GM21786 (cell line): ENCODE data around the gene ATG2B.

ENCODE experiments used
- ATAC-seq: cut with Tn5 transposase; IDR thresholded peaks from one replicate; pipeline ENCODE4 v1.9.1; 2021; ENCODE audit not compliant: unreplicated experiment

ATG2B gene

DNA sequence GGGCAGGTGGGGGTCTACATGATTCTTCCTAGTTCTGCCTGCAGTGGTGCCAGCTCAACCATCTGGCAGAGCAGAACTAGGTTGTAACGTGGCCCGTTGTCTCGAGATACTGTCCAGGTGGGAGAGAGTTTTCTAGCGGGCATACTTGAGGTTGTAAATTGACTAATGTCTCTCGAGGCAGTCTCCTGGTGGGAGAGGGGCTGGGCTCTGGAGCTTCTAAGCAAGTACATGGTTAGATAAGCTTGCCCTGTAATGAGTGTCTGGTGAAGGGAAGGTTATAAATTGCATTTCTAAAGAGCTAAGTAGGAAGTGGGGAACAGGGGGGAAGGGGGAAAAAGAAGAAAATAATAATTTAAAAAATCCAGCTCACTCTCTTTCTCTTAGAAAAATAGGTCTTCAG lies 89.0 kb downstream of the ATG2B start:
- ATAC-seq = no peak

DNA sequence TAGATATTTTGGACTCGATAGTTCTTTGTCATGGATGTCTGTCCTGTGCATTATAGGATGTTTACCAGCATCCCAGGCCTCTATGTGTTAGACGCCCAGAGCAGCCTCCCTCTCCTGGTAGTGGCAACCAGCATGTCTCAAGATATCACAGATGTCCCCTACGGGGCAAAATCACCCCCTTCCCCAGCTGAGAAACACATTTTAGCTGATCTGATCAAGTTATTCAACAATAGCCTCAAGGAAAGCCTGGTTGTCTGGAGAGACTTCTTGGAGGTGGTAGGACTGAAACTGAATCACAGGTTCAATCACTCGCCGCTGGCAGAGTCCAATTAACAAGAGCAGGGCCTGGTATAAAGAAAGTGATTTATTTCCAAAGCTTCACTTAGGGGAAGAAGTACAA lies 89.5 kb downstream of the ATG2B start:
- ATAC-seq = no peak

DNA sequence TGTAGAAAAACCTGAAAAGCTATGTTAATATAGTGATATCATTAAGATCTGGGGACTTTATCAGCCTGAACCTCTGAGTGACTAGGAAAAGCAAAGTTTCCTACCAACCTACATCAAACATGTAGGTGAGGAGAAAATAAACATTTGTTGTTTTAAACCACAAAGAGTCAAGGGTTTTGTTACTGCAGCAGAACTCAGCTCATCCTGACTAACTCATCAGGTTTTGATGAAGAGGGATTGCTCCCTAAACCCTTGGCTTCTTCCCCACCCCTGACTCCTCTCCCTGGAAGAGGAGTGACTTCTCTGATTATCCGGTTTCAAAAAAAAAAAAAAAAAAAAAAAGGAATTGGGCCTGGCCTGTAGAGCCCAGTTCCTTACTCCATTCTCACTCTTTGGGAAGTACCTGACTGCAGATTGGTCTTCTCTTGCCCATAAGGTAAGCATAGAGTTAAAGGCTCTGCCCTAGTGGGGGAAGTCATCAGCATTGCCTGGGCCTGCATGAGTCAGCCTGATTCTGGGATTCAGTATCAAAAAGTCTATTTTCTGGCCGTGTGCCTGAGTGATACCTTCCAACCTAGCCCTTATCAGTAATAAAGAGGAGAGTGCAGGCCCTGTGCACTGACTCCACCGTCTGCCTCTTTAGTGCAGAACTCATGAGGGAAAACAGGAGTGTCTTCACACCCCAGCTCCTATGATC lies 90.2 kb downstream of the ATG2B start:
- ATAC-seq = no peak

DNA sequence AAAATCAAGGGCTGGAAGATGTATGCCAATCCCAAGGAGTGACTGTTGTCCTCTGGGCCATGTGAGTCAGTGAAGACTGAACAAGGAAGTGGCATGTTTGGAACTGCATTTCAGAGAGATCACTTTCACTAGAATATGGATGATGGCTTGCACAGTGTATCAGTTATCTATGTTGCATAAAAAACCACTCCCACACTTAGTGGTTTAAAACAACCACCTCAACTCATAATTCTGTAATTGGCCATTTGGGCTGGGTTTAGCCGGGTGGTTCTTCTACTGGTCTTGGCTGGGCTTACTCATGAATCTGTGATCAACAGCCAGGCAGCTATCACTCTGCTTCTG lies 91.7 kb downstream of the ATG2B start:
- no peak for ATAC-seq

DNA sequence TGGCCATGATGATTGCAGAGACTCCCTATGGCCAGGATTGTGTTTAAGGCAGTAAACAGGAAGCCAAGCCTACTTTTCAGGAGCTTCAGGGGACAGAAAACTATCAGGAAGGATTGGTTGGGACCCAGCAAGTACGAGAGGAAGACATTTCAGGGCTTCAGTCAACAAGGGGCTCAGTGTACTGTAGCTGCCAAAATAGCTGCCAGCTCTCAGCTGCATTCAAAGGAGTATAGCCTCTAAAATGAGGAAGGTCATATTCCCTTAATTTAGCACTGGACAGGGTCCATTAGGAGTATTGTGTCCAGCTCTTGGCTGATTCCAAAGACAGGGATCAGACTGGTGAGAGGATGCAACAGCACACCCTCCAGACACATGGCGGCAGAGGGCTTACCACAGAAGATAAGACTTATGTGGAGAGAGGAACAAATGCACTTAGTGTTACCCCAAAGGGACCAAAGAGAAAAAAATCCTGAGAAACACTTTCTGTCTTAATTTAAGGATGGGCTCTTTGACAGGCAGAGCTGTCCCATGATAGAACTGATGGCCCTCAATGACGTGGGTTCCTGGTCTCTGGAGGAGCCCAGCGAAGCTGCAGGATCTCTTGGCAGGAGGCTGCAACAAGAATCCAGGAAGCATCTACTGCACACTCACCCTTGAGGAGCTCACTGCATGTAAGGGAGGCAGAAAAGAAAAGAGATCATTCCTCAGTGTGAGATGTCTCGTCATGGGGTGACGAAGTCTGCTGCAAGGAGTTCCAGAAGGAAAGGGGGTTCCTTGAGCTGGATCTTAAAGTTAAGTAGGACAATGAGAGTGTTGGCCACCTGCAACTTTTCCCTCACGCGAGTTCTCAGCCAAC lies 92.3 kb downstream of the ATG2B start:
- no peak for ATAC-seq

DNA sequence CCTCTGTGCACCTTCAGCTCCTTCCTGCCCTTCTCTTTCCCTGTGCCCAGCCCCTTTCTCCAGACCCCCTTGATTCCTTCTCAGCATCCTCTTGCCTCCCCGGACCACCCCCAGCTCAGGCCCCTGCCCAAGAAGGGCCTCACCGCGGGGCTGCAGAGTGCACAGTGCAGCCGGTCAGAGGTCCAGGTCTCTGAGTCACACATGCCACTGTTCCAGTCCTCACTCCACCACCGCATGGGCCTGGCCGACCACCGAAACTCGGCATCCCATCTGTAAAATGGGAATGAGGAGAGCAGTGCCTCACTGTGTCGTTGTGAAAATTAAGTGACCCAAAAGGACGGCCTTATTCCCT lies 93.8 kb downstream of the ATG2B start:
- no peak for ATAC-seq

DNA sequence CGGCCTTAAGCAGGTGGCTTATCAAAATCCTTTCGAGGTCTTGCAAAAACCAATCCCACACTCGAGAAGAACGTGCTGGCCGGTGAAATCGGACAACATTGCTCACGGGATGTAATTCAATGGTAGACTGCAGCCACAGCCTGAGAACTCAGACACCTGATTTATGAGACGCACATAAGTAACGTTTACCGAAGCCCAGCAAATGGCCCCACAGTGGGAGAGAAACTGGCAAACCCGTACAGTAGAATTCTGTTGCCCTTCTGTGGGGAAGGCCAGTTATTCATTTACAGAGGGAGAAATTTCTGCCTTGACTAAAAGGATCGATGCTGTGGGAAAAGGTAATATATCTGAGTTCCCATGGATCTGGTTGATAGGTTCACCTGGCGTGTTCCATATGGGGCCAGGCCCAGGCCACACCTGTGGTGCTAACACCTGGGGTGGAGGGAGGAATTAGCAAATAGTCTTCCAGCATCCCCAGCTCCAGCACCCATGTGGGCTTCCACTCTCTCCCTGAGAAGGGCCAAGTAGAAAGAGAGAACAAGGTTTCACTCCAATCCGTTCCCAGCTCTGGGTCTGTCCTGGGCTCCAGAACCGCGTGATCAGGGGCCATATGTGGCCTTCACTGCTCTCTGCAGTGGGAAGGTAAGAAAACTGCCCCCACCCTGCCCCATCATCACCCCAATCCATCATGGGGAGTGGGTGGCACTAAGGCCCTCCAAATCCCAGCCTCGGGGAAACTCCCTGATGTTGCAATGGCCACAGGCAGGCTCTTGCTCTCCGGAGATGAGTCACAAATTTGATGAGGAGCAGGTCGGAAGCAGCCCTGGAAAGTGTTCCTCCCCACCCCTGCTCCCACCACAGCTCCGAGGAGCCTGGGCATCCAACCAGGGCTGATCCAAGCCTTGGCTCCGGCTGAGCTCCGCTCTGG lies 94.4 kb downstream of the ATG2B start:
- no peak for ATAC-seq

DNA sequence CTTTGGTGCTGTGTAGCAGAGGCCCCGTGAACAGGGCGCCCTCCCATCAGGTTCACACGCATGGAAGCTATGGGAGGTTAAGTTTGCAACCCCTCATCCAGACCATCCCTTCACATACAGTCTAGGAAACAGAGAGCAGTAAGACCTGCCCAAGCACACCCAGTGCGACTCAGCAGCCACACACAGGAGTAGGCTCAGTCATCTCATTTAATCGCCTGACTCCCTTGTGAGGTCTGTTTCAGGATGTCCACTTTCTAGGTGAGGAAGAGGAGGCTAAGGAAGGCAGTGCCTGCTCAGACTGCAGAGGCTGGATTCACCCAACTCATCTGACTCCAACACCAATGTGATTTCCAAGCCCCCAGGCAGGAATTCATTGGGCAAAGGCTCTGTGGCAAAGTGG lies 95.2 kb downstream of the ATG2B start:
- ATAC-seq = no peak

DNA sequence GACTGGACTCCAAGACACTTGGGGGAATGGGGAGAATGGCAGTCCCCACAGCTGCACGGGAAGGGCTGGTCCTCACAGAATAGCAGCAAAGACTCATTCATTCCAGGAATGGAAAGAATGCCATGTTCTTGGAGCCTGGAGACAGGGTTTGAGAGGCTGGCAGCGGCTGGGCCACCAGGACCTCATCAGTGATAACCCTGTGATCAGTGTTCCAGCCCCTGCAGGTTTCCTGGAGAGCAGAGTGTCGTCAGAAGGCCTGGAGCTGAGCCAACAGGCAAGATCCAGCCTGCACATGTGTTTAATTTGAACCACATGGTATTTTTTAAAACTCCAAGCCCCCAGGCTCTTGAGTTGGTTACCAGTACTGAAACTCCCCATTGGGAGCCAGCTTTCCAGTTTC lies 95.8 kb downstream of the ATG2B start:
- ATAC-seq = no peak

DNA sequence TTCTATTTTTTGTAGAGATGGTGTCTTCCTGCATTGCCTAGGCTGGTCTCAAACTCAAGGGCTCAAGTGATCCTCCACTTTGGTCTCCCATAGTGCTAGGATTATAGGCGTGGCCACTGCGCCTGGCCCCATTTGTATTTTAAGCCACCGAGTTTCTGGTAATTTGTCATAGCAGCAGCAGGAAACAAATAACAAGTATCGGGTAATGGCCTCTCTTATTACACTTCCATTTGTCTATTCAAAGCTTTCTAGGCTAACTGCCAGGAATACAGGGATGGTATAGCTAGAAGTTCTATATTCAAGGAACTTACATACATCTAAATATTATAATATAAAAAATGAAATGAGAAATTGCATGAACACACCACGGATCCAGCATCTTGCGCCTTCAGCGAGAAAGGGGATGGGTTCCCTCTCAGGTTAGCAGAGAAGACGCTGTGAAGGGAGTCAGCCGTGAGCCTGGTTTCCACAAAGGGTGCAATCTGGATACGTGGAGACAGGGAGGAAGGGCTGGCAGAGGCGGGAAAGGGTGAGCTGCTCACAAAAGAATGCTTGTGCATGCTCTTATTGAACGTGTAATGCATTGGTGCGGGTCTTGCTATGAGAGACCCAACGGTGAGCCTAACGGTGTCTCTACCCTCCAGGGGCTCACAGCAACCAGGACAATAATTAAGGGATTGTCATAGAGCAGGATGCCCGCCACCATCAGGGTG lies 97.6 kb downstream of the ATG2B start:
- ATAC-seq = no peak

DNA sequence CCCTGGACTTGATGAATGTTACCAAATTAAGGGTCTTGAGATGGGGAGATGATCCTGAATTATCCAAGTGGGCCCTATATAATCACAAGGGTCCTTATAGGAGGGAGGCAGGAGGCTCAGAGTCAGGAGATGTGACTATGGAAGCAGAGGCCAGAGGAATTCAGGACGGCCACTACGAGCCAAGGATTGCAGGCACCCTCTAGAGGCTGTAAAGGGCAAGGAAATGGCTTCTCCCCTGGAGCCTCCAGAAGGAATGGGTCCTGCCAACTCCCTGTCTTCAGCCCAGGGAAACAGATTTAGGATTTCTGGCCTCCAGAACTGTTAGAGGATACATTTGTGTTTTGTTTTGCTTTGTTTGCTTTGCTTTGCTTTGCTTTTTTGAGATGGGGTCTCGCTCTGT lies 98.3 kb downstream of the ATG2B start:
- ATAC-seq = no peak

DNA sequence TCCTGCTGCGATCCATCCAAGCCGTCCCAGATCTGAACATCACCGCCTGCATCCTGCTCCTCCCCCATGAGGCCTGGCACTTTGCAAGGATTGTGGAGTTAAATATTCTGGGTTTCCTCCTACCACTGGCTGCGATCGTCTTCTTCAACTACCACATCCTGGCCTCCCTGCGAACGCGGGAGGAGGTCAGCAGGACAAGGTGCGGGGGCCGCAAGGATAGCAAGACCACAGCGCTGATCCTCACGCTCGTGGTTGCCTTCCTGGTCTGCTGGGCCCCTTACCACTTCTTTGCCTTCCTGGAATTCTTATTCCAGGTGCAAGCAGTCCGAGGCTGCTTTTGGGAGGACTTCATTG lies 99.0 kb downstream of the ATG2B start:
- ATAC-seq = no peak

DNA sequence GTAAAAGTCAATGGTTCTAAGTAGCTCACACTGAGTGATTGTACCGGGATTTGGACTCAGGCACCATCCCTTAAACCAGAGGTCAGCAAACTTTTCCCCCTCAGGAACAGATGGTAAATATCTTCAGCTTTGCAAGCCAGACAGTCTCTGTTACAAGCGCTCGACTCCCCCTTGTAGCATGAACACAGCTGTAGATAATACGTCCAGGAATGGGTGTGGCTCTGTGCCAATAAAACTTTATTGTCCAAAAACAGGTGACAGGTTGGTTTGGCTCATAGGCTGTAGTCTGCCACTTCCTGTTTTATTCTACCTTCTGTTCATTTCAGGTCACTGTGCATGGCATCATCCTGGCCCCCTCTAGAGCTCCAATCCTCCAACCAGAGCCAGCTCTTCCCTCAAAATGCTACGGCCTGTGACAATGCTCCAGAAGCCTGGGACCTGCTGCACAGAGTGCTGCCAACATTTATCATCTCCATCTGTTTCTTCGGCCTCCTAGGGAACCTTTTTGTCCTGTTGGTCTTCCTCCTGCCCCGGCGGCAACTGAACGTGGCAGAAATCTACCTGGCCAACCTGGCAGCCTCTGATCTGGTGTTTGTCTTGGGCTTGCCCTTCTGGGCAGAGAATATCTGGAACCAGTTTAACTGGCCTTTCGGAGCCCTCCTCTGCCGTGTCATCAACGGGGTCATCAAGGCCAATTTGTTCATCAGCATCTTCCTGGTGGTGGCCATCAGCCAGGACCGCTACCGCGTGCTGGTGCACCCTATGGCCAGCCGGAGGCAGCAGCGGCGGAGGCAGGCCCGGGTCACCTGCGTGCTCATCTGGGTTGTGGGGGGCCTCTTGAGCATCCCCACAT lies 99.6 kb downstream of the ATG2B start:
- ATAC-seq = no peak

DNA sequence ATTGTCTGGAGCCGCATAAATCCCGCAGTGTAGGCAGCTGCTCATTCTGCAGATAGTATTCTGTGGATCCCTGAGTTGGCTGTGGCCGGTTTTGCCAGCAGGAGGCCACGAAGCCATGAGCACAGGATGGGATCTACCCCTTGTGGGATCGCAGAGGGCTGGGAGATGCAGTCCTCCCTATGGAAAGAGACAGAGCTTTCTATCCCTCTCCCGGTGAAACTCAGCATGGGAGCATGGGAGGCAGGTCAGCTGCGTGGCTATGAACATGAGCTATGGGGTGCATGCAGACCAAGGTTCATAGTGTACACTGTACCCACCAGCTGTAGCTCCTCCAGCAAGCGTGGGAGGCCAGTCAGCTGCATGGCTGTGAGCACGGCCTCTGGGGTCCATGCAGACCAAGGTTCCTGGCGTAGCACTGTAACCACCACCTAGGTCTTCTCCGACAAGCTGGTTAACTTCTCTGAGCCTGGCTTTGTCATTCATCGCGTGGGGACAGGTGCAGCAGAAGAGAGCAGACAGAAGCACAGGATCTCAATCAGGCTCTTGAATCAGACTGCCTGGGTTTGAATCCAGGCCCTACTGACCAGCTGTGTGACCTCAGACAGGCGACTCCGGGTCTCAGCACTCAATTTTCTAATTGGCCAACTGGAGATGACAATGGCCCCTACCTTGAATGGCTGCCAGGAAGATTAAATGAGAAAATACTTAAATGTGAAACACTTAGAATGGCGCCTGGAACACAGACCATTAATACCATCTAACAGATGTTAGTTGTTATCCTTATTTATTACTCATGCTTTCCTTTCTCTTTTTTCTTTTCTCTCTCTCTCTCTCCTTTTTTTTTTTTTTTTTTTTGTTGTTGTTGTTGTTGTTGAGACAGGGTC lies 101.1 kb downstream of the ATG2B start:
- no peak for ATAC-seq

DNA sequence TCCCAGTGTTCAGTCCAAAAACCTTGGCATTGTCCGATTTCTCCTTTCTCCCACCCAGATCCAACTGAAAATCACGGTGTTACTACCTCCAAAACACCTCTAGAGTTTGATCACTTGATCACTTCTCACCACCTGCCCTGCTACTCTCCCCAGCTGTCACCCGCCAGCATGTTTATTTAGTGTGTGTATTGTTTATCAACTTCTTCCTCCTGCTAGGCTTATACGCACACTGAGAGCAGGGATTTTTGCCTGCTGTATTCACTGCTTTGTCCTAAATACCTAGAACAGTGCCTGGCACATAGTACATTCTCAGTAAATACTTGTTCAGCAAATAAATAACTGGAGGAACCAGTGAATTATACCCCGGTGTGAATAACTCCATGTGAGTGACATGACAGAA lies 102.1 kb downstream of the ATG2B start:
- ATAC-seq = no peak

DNA sequence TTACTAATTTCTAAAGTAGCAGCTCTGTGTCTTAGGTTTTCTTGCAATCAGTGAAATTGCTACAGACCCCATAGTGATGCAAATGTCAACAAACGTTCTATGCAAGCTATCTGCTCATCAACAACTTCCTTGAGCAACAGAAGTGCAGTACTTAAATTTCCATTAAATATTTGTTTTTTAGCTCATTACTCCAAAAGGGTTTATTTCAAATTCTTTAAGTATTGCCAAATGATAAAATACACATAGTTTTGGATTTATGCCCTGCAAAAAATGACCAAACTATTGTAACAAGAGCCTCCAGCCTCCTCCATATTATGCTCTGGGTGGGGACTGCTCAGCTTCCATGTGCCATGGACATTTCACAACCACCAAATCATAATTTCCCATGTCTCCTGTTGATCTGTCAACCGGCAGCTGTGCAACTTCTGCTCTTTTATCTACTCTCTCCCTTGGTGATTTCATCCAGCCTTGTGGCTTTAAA lies 102.8 kb downstream of the ATG2B start:
- no peak for ATAC-seq

DNA sequence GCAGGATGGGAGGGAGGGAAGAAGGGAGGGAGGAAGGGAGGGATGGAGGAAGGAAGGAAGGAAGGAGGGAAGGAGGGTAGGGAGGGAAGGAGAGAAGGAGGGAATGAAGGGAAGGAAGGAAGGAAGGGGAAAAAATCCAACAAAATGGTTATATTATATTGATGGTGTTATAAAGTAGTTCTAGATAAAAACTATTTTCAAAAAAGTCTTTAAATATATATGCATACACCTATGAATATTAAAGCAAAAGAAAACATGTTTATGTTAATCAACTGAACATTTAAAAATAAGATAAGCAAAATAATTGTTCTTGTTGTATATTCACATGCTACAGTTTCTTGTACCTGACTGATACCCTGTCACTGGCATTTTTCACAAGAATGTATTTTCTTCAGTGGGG lies 105.2 kb downstream of the ATG2B start:
- no peak for ATAC-seq

DNA sequence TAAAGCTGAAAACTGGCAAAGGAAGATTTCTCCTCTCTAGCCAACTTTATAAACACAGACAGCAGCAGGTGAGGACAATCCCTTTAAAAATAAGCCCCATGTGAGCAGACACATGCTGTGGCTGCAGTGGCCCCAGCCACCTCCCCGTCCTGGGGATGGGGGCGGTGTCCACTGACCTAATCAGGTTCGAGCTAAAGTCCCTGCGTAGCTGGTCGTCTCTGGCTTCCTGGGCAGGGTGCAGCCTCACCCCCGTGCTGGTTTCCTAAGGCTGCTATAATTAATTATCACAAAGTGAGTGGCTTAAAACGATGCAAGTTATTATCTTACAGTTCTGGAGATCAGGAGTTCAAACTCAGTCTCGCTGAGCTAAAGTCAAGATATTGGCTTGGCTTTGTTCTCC lies 106.1 kb downstream of the ATG2B start:
- ATAC-seq = no peak

DNA sequence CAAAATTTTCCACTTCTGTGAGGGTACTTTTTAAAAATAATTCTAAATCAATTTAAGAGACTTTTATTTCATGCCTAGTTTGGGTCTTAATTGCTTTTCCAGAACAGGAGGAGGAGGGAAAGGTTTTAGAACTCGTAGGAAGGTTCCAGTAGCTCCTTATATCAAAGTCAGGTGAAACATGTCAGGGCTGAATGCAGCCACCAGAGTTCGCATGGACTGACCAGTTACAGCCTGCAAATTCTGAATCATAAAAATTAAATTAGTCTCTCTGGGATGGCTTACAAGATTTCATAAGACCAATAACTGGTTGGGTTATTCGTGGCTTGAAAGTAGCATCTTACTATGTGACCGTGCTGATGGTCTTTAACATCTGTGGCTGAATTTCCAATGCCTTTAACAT lies 106.7 kb downstream of the ATG2B start:
- ATAC-seq = no peak
